ENCODE measurements around the gene P2RX5. TPM values are rescaled to one million over a fixed set of nuclear protein-coding genes. Genes with fewer than 3 reads are reported as not detected.

P2RX5 gene
- total and polyA plus RNA-seq, 12 donors = 0.25 to 2.8 (median 0.99) TPM

DNA sequence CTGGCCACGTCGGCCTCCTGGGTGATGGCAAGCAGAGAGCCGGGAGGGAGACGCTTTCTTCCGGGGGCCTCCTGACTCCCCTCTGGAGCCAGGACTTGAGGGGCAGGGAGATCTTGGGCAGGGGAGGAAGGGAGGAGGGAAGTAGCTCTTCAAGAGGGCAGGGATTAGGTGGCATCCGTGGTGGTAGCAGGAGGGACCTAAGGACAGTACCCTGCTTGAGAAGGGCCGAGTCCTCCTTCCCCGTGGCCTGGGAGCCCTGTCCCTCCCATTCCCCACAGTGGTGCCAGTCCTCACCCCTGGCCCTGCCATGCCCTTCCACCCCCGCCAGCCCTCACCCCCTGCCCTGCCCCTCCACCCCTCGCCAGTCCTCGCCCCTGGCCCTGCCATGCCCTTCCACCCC lies 40.2 kb downstream of the P2RX5 start:
- H3K27me3 ChIP-seq = no peaks in the 10 kb centered on the region
- peaks cover 22 to 27% of the 10 kb centered on the region in 2 donors for H3K4me1 ChIP-seq (replicated peaks in 1 of 2)
- H3K27ac ChIP-seq = peak overlapping the region in 1 of 5 donors; percentile 20
- no peaks in the 10 kb centered on the region for H3K36me3 ChIP-seq (replicated peaks in 1 of 2)
- 87 to 93% (median 88%) methylated on average over 6 to 11 of the region's 11 CpGs; no CpG with 5 or more reads in 1 of the 4 donors for WGBS, 4 donors
- intact Hi-C loops (cut with DNase I) = no loop called here
- H3K9me3 ChIP-seq (replicated peaks in 1 of 3) = no peaks in the 10 kb centered on the region
- TF ChIP-seq POLR2A (IDR thresholded peaks at IDR 0.05) = no peak
- TF ChIP-seq, protein P1, sequence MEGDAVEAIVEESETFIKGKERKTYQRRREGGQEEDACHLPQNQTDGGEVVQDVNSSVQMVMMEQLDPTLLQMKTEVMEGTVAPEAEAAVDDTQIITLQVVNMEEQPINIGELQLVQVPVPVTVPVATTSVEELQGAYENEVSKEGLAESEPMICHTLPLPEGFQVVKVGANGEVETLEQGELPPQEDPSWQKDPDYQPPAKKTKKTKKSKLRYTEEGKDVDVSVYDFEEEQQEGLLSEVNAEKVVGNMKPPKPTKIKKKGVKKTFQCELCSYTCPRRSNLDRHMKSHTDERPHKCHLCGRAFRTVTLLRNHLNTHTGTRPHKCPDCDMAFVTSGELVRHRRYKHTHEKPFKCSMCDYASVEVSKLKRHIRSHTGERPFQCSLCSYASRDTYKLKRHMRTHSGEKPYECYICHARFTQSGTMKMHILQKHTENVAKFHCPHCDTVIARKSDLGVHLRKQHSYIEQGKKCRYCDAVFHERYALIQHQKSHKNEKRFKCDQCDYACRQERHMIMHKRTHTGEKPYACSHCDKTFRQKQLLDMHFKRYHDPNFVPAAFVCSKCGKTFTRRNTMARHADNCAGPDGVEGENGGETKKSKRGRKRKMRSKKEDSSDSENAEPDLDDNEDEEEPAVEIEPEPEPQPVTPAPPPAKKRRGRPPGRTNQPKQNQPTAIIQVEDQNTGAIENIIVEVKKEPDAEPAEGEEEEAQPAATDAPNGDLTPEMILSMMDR (IDR thresholded peaks at IDR 0.05) = no peak
- H3K4me3 ChIP-seq = no peak overlapping the region
- DNase-seq = no peak

DNA sequence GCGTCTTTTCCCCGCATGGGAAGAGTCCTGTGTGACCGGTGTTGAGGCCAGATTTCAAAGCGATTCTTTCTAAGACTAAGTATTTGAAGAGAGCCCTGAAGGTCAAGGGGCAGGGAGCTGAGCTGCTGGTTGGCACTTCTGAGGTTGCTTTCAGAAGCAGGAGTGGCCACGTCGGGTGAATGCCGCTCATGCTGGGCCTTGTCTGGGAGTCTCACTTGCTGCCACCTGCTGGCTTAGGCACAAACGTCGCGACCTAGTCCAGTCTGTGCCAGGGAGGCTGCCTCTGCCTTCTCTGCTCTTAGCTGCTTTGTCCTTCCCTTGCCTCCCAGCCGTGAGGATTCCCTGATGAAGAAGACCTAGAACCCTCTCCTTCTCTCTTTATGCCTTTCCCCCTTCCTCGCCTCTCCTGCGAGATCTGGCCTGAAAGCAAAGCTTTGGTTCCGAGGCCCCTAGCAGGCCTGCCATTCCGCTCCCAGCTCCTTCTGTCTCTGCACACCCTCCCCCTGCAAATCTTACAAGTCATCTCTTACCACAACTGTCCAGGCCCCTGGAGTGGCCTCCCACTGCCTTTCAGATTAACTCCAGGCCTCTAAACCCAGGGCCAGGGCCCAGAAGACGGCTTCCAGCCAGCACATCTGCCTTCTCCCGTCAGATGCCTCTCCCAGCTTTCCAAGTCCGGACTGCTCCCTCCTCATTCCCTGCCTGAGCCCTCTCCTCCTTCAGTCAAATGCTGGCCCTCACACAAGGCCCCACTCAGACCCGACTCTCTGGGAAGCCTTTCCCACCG lies 48.0 kb downstream of the P2RX5 start:
- DNase-seq = peak; percentile 63 to 86 (median 80)
- Histone ChIP-seq H3K36me3 (replicated peaks in 1 of 2) (peaks cover 0 to 28% of the 10 kb centered on the region in 2 donors), H3K9me3 (replicated peaks in 1 of 3) (no peaks in the 10 kb centered on the region)

DNA sequence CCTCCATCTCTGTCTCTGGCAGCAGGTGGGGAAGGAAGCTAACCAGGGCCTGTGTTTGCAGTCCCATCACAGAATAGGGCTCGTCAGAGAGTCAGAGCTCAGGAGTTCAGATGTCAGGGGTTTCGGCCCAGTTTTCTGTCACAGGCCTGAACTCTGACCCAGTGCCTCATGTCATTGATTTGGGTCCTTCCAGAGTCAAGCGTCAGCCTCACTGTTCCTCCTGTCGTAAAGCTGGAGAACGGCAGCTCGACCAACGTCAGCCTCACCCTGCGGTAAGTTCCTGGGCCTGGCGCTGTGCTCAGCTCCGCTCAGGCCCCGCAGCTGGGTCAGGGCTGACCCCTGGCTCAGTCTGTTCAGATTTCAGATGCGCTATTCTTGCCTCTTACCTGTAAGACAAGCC lies 48.7 kb downstream of the P2RX5 start:
- DNase-seq = no peak
- Histone ChIP-seq H3K27ac (no peak overlapping the region), H3K4me1 (replicated peaks in 1 of 2) (no peaks in the 10 kb centered on the region), H3K36me3 (replicated peaks in 1 of 2) (peaks cover 0 to 28% of the 10 kb centered on the region in 2 donors), H3K27me3 (no peaks in the 10 kb centered on the region), H3K4me3 (no peak overlapping the region), H3K9me3 (replicated peaks in 1 of 3) (no peaks in the 10 kb centered on the region)
- 73 to 83% (median 80%) methylated on average over 10 to 12 of the region's 12 CpGs for WGBS, 4 donors
- intact Hi-C loops (cut with DNase I) = no loop called here
- TF ChIP-seq POLR2A (IDR thresholded peaks at IDR 0.05) = no peak
- TF ChIP-seq, protein P1 (IDR thresholded peaks at IDR 0.05) = no peak

More for the DNA sequence above, 48.0 kb downstream of the P2RX5 start:
- WGBS, 4 donors = 65 to 74% (median 67%) methylated on average over 17 to 20 of the region's 20 CpGs
- H3K4me3 ChIP-seq = no peak overlapping the region
- no peak for TF ChIP-seq POLR2A (IDR thresholded peaks at IDR 0.05)
- TF ChIP-seq, protein P1 (IDR thresholded peaks at IDR 0.05) = peak; percentile 30 to 59 (median 49)
- intact Hi-C loops (cut with DNase I) = no loop called here
- H3K27ac ChIP-seq = no peak overlapping the region
- H3K27me3 ChIP-seq = no peaks in the 10 kb centered on the region
- H3K4me1 ChIP-seq (replicated peaks in 1 of 2) = no peaks in the 10 kb centered on the region

GRCh38 chr17:3645310-3645709 lies 50.6 kb downstream of the P2RX5 start:
- Histone ChIP-seq H3K27me3 (no peaks in the 10 kb centered on the region), H3K27ac (no peak overlapping the region), H3K4me3 (no peak overlapping the region), H3K36me3 (replicated peaks in 1 of 2) (peaks cover 0 to 28% of the 10 kb centered on the region in 2 donors), H3K4me1 (replicated peaks in 1 of 2) (peaks cover 6 to 7% of the 10 kb centered on the region in 2 donors), H3K9me3 (replicated peaks in 1 of 3) (no peaks in the 10 kb centered on the region)
- no peak for DNase-seq
- intact Hi-C loops (cut with DNase I) = no loop called here
- TF ChIP-seq, protein P1 (IDR thresholded peaks at IDR 0.05) = no peak
- no peak for TF ChIP-seq POLR2A (IDR thresholded peaks at IDR 0.05)
- 57 to 86% (median 83%) methylated on average over 5 of the region's 5 CpGs for WGBS, 4 donors

Measured in adrenal gland (tissue), 12 donors.